NCI-H748 (cell line): Measurements from ENCODE around the gene SP3.

Source experiments
- DNase-seq: peaks from one replicate; lab custom pipeline; 2025; ENCODE audit not compliant: unreplicated experiment; lab: John Stamatoyannopoulos, UW

Gene SP3

GRCh38 chr2:173943738-173944137, 21.4 kb downstream of the SP3 start:
- DNase-seq, result no peak

DNA sequence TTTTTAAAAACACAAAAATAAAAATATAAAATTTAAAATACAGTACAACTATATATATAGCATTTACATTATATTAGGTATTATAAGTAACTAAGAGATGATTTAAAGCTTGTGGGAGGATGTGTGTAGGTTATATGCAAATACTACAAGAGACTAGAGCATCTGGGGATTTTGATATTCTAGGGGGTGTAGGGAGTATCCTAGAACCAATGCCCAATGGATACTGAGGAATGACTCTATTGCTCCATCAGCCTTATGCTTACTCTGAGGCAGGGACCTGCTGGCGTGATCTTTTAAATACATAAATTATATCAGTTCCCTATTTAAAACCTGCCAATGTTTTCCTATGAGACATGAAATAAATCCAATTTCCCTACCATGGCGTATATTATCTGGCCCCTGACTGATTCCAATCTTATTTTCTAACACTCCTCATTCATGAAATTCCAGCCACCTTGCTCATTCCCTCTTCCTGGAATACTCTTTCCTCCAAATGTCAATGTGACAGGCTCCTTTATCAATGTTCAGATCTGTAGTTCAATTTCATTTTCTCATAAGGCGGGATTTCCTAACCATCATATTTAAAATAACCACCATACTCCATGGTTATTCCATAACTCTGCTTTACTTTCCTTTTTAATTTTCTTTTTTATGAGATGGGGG, 22.2 kb downstream of the SP3 start:
- DNase-seq, result no peak

- DNase-seq, result no peak
Measured at GRCh38 chr2:173941567-173941966, 23.6 kb downstream of the SP3 start.

- DNase-seq, result no peak
Measured at GRCh38 chr2:173940208-173941020, 24.8 kb downstream of the SP3 start.

GRCh38 chr2:173938700-173939384, 26.3 kb downstream of the SP3 start:
- no peak for DNase-seq

DNA sequence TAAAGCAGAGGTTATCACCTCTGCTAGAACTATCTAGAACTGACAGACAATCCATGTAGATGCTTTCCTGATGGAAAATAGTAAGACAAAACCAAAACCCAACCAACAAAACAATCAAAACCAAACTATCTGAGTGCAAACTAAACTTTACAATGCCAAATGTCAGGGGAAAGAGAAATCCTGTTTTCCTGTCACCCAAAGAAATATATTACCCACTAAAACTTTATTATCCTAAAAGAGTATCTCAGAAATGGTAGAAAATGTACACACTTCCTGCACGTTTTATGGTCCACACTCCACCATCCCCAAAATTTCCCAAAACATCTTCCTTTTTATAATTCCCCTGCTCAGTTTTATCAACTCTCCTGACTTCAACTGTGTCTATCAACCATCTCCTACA, 29.9 kb downstream of the SP3 start:
- DNase-seq, result no peak

DNA sequence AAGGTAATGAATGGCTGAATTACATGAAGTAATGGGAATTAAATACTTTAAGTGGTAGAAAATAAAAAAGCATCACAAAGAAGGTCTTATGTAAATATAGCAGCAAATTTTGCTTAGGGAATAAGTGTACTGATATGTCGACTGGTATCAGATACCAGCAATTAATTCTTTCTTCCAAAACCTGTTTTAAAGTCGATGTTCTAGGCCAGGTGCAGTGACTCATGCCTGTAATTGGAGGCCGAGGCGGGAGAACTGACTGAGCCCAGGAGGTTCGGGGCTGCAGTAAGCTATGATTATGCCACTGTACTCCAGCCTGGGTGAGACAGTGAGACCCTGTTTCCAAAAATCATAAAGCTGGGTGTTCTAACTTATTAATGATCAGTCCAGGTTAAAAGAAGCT, 30.3 kb downstream of the SP3 start:
- peak; percentile 32 for DNase-seq

GRCh38 chr2:173931751-173932150, 33.4 kb downstream of the SP3 start:
- no peak for DNase-seq

DNA sequence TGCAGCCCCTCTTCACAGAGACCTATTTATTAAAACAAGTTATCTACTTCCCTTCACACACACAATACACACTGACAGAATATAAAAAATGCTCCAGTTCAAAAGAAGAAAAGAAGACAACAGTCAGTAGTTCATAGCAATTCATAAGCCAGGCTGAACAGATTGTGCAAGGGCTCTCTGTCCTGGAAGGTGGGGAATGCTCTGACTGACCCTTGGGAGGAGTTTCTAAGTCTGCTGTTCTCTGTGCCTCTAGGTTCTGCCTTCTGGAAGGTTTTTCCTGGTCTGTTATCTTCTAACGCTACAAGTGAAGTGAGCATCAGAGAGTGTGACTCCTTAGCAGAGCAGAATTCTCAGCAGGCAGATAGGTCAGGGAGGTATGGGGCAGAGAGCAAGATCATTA, 35.7 kb downstream of the SP3 start:
- DNase-seq, result no peak

- no peak for DNase-seq
Measured at GRCh38 chr2:173926875-173927274, 38.3 kb downstream of the SP3 start.

GRCh38 chr2:173924285-173924684, 40.9 kb downstream of the SP3 start:
- no peak for DNase-seq

GRCh38 chr2:173922760-173923159, 42.4 kb downstream of the SP3 start:
- no peak for DNase-seq

GRCh38 chr2:173922068-173922467, 43.1 kb downstream of the SP3 start:
- no peak for DNase-seq

- no peak for DNase-seq
Measured at GRCh38 chr2:173914055-173914927, 50.9 kb downstream of the SP3 start.

GRCh38 chr2:173909846-173910245, 55.3 kb downstream of the SP3 start:
- DNase-seq, result no peak

DNA sequence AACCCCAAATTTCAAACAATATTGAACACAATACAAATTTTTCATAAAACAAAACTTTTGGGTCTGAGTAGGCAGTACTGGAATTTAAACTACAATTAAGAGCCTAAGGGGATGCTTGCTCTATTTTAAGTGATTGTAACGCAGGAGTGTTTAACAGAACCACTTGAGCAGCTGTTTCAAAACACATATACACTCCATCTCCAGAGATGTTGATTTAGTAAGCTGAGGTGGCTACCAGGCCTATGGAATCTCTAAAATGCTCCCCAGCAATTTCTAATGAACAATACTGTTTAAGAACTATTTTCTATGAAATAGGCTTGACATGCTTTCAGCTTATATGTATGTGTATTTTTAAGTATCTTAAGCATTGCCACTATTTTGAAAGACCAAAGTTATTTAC, 58.5 kb downstream of the SP3 start:
- no peak for DNase-seq

GRCh38 chr2:173903601-173904394, 61.4 kb downstream of the SP3 start:
- DNase-seq, result no peak

- no peak for DNase-seq
Measured at GRCh38 chr2:173898996-173899395, 66.2 kb downstream of the SP3 start.

GRCh38 chr2:173898178-173898668, 67.0 kb downstream of the SP3 start:
- DNase-seq, result no peak

- DNase-seq, result no peak
Measured at GRCh38 chr2:173896755-173897154, 68.4 kb downstream of the SP3 start.
